ENCODE measurements around the gene GTF3C1.

GTF3C1 gene

GRCh38 chr16:27558932-27559331 lies 9.2 kb upstream of the GTF3C1 start:
- DNase-seq: no peak

- DNase-seq: no peak
Observed at GRCh38 chr16:27558434-27558833, 8.7 kb upstream of the GTF3C1 start.

- DNase-seq: no peak
Observed at GRCh38 chr16:27556471-27556870, 6.8 kb upstream of the GTF3C1 start.

GRCh38 chr16:27551036-27551435 lies 1.3 kb upstream of the GTF3C1 start:
- DNase-seq: no peak

- no peak for DNase-seq
Observed at GRCh38 chr16:27550582-27550920, 838 bp upstream of the GTF3C1 start.

- no peak for DNase-seq
Observed at GRCh38 chr16:27549464-27549745, 308 bp downstream of the GTF3C1 start.

- no peak for DNase-seq
Observed at GRCh38 chr16:27547851-27548250, 1.9 kb downstream of the GTF3C1 start.

- no peak for DNase-seq
Observed at GRCh38 chr16:27547134-27547533, 2.6 kb downstream of the GTF3C1 start.

GRCh38 chr16:27544671-27545070 lies 5.0 kb downstream of the GTF3C1 start:
- DNase-seq: no peak

GRCh38 chr16:27543801-27544200 lies 5.9 kb downstream of the GTF3C1 start:
- DNase-seq: no peak

GRCh38 chr16:27539636-27540035 lies 10.1 kb downstream of the GTF3C1 start:
- DNase-seq: no peak

GRCh38 chr16:27539120-27539519 lies 10.6 kb downstream of the GTF3C1 start:
- no peak for DNase-seq

- no peak for DNase-seq
Observed at GRCh38 chr16:27538528-27538927, 11.2 kb downstream of the GTF3C1 start.

- DNase-seq: no peak
Observed at GRCh38 chr16:27534256-27534655, 15.5 kb downstream of the GTF3C1 start.

GRCh38 chr16:27531826-27532800 lies 17.6 kb downstream of the GTF3C1 start:
- DNase-seq: no peak

- DNase-seq: no peak
Observed at GRCh38 chr16:27531186-27531585, 18.5 kb downstream of the GTF3C1 start.

GRCh38 chr16:27529962-27530361 lies 19.8 kb downstream of the GTF3C1 start:
- no peak for DNase-seq

GRCh38 chr16:27528294-27528693 lies 21.4 kb downstream of the GTF3C1 start:
- DNase-seq: no peak

GRCh38 chr16:27526180-27526579 lies 23.5 kb downstream of the GTF3C1 start:
- no peak for DNase-seq

- DNase-seq: no peak
Observed at GRCh38 chr16:27522173-27522707, 27.5 kb downstream of the GTF3C1 start.

- no peak for DNase-seq
Observed at GRCh38 chr16:27520982-27521673, 28.6 kb downstream of the GTF3C1 start.

GRCh38 chr16:27518226-27518625 lies 31.5 kb downstream of the GTF3C1 start:
- no peak for DNase-seq

GRCh38 chr16:27517664-27518063 lies 32.0 kb downstream of the GTF3C1 start:
- no peak for DNase-seq

GRCh38 chr16:27516365-27516764 lies 33.3 kb downstream of the GTF3C1 start:
- no peak for DNase-seq
